HG03135 (cell line): ENCODE results near the gene TDP1.

Experiments used
- ATAC-seq: cut with Tn5 transposase; IDR thresholded peaks from one replicate; pipeline ENCODE4 v1.9.1; 2021; ENCODE audit warnings: mild to moderate bottlenecking, moderate library complexity; ENCODE audit not compliant: unreplicated experiment

TDP1 gene

GRCh38 chr14:90091393-90091792 lies 135.7 kb downstream of the TDP1 start:
- ATAC-seq: no peak

GRCh38 chr14:90093942-90094595 lies 138.3 kb downstream of the TDP1 start:
- ATAC-seq: no peak
